Measurements from ENCODE around the gene THAP3.
A peak's percentile ranks its signal among the peaks of the same experiment; 100 is the strongest.

Gene THAP3

GRCh38 chr1:6621429-6622391 is 3.0 kb upstream of the THAP3 start:
- H3K4me3 ChIP-seq (ENCODE audit: low read depth, low read length): no peak overlapping the region
- in situ Hi-C loops (cut with HindIII; ENCODE audit: low sequenced_read_pairs): no loop called here
- no peak for DNase-seq (ENCODE audit: low read depth, low spot score)
- no peak for TF ChIP-seq CTCF (IDR thresholded peaks at IDR 0.05; ENCODE audit: low read depth, low read length)

GRCh38 chr1:6622396-6623152 is 2.1 kb upstream of the THAP3 start:
- in situ Hi-C loops (cut with HindIII; ENCODE audit: low sequenced_read_pairs): no loop called here
- no peak for TF ChIP-seq CTCF (IDR thresholded peaks at IDR 0.05; ENCODE audit: low read depth, low read length)
- H3K4me3 ChIP-seq (ENCODE audit: low read depth, low read length): no peak overlapping the region
- DNase-seq (ENCODE audit: low read depth, low spot score): no peak

GRCh38 chr1:6623269-6623965 is 1.3 kb upstream of the THAP3 start:
- no peak for TF ChIP-seq CTCF (IDR thresholded peaks at IDR 0.05; ENCODE audit: low read depth, low read length)
- no peak overlapping the region for H3K4me3 ChIP-seq (ENCODE audit: low read depth, low read length)
- DNase-seq (ENCODE audit: low read depth, low spot score): no peak
- in situ Hi-C loops (cut with HindIII; ENCODE audit: low sequenced_read_pairs): no loop called here

GRCh38 chr1:6625584-6626149 is 999 bp downstream of the THAP3 start:
- in situ Hi-C loops (cut with HindIII; ENCODE audit: low sequenced_read_pairs): no loop called here
- peak; percentile 34 for DNase-seq (ENCODE audit: low read depth, low spot score)
- peak overlapping the region; percentile 69 for H3K4me3 ChIP-seq (ENCODE audit: low read depth, low read length)
- no peak for TF ChIP-seq CTCF (IDR thresholded peaks at IDR 0.05; ENCODE audit: low read depth, low read length)

GRCh38 chr1:6627031-6627430 is 2.4 kb downstream of the THAP3 start:
- no peak for DNase-seq (ENCODE audit: low read depth, low spot score)
- in situ Hi-C loops (cut with HindIII; ENCODE audit: low sequenced_read_pairs): no loop called here
- TF ChIP-seq CTCF (IDR thresholded peaks at IDR 0.05; ENCODE audit: low read depth, low read length): no peak
- H3K4me3 ChIP-seq (ENCODE audit: low read depth, low read length): no peak overlapping the region
